ENCODE data around the gene GPR21.
A peak's percentile ranks its signal among the peaks of the same experiment; 100 is the strongest.

The GPR21 gene

GRCh38 chr9:123011878-123012528 is 21.5 kb upstream of the GPR21 start:
- TF ChIP-seq CTCF (conservative IDR thresholded peaks at IDR 0.05) (no peak), ZFX (IDR thresholded peaks at IDR 0.05) (no peak)
- no peak overlapping the region for H3K27ac ChIP-seq

- no peak overlapping the region for H3K27ac ChIP-seq
- TF ChIP-seq CTCF (conservative IDR thresholded peaks at IDR 0.05) (no peak), ZFX (IDR thresholded peaks at IDR 0.05) (no peak)
Observed at GRCh38 chr9:123016631-123017030, 16.8 kb upstream of the GPR21 start.

GRCh38 chr9:123020796-123021195 is 12.7 kb upstream of the GPR21 start:
- H3K27ac ChIP-seq: no peak overlapping the region
- TF ChIP-seq ZFX (IDR thresholded peaks at IDR 0.05): no peak
- TF ChIP-seq CTCF (conservative IDR thresholded peaks at IDR 0.05): no peak

GRCh38 chr9:123026425-123026824 is 7.0 kb upstream of the GPR21 start:
- H3K27ac ChIP-seq: peak overlapping the region; percentile 22; the same call in 1 of the 2 replicates
- TF ChIP-seq CTCF (conservative IDR thresholded peaks at IDR 0.05) (no peak), ZFX (IDR thresholded peaks at IDR 0.05) (no peak)

- TF ChIP-seq ZFX (IDR thresholded peaks at IDR 0.05) (no peak), CTCF (conservative IDR thresholded peaks at IDR 0.05) (no peak)
- peak overlapping the region; percentile 55 for H3K27ac ChIP-seq
Observed at GRCh38 chr9:123027517-123027916, 6.0 kb upstream of the GPR21 start.

GRCh38 chr9:123028136-123028535 is 5.3 kb upstream of the GPR21 start:
- no peak for TF ChIP-seq ZFX (IDR thresholded peaks at IDR 0.05)
- H3K27ac ChIP-seq: no peak overlapping the region

GRCh38 chr9:123028973-123029372 is 4.5 kb upstream of the GPR21 start:
- TF ChIP-seq ZFX (IDR thresholded peaks at IDR 0.05) (no peak), CTCF (conservative IDR thresholded peaks at IDR 0.05) (no peak)
- no peak overlapping the region for H3K27ac ChIP-seq

GRCh38 chr9:123031963-123032362 is 1.5 kb upstream of the GPR21 start:
- no peak overlapping the region for H3K27ac ChIP-seq
- TF ChIP-seq CTCF (conservative IDR thresholded peaks at IDR 0.05): no peak

All from C4-2B (cell line).